ENCODE measurements around the gene CHRNA10. TPM values are rescaled to one million over a fixed set of nuclear protein-coding genes. Genes with fewer than 3 reads are reported as not detected.

CHRNA10 gene
- total and polyA plus RNA-seq, 2 donors (not counting 1 experiment from before 2014, with no cell fraction given), result 2.1 to 4.0 TPM

DNA sequence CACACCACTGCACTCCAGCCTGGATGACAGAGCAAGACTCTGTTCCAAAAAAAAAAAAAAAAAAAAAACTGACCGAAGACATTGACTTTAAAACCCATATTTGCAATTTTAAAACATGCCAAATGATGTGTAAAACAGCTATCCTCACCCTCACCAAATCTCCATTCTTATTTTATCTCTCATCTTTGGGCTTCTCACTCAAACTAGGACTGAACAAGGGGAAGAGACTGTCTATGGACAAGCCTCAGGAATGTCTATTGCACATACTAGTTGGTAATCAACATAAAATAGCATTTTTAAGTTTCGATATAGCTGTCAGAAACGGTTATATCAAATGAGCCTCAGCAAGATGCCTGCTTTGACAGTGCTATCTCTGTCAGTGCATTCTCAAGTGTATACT lies 7.9 kb upstream of the CHRNA10 start:
- H2AFZ ChIP-seq (ENCODE audit: insufficient read depth, low read depth, low read length, poor library complexity, severe bottlenecking), result no peak overlapping the region
- ATAC-seq (ENCODE audit: low read depth), result no peak
- H4K20me1 ChIP-seq (ENCODE audit: control insufficient read depth, insufficient read depth, low read length, poor library complexity, severe bottlenecking), result no peaks in the 10 kb centered on the region
- no peak overlapping the region for H3K4me3 Mint-ChIP-seq
- H3K27me3 Mint-ChIP-seq, result no peaks in the 10 kb centered on the region
- H3K4me1 Mint-ChIP-seq, result no peaks in the 10 kb centered on the region
- WGBS (ENCODE audit: insufficient coverage), result 100% methylated on average over 2 of the region's 3 CpGs
- no peak overlapping the region for H3K4me3 ChIP-seq (ENCODE audit: control extremely low read depth in 1 of 5, extremely low read depth in 1 of 5, insufficient read depth in 1 of 5, low read depth in 2 of 5, low read length in 4 of 5)
- H3K9me3 ChIP-seq (ENCODE audit: control extremely low read depth in 1 of 3, control insufficient read depth in 2 of 3, insufficient read depth in 1 of 3, low read length in 2 of 3), result no peaks in the 10 kb centered on the region
- no peak overlapping the region for H3K4me2 ChIP-seq (replicated peaks; ENCODE audit: low read depth, low read length, poor library complexity, severe bottlenecking)
- ChIA-PET CTCF (no interaction called here), POLR2A (no interaction called here)
- no peaks in the 10 kb centered on the region for H3K27me3 ChIP-seq (replicated peaks in 1 of 4; ENCODE audit: control extremely low read depth in 1 of 4, control insufficient read depth in 3 of 4, insufficient read depth in 4 of 4, low read length in 3 of 4)
- no peak for DNase-seq
- no peak overlapping the region for H3K27ac ChIP-seq (ENCODE audit: low read length in 2 of 2)
- H3K27ac Mint-ChIP-seq, result no peak overlapping the region
- no peaks in the 10 kb centered on the region for H3K9me3 Mint-ChIP-seq (ENCODE audit: insufficient read depth)
- H3K4me1 ChIP-seq (ENCODE audit: control insufficient read depth in 2 of 2, insufficient read depth in 2 of 2, low read length in 2 of 2), result no peaks in the 10 kb centered on the region
- peaks cover 37 to 89% of the 10 kb centered on the region in 2 experiments for H3K36me3 ChIP-seq (replicated peaks in 1 of 2; ENCODE audit: control extremely low read depth in 1 of 2, control insufficient read depth in 1 of 2, extremely low read depth in 1 of 2, insufficient read depth in 2 of 2, low read length in 1 of 2)
- TF ChIP-seq, protein P1, sequence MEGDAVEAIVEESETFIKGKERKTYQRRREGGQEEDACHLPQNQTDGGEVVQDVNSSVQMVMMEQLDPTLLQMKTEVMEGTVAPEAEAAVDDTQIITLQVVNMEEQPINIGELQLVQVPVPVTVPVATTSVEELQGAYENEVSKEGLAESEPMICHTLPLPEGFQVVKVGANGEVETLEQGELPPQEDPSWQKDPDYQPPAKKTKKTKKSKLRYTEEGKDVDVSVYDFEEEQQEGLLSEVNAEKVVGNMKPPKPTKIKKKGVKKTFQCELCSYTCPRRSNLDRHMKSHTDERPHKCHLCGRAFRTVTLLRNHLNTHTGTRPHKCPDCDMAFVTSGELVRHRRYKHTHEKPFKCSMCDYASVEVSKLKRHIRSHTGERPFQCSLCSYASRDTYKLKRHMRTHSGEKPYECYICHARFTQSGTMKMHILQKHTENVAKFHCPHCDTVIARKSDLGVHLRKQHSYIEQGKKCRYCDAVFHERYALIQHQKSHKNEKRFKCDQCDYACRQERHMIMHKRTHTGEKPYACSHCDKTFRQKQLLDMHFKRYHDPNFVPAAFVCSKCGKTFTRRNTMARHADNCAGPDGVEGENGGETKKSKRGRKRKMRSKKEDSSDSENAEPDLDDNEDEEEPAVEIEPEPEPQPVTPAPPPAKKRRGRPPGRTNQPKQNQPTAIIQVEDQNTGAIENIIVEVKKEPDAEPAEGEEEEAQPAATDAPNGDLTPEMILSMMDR (IDR thresholded peaks at IDR 0.05), result no peak
- TF ChIP-seq EZH2 (IDR thresholded peaks at IDR 0.05; ENCODE audit: borderline replicate concordance, insufficient read depth, low read depth, low read length, poor library complexity, severe bottlenecking), result no peak
- H3K79me2 ChIP-seq (ENCODE audit: control insufficient read depth, insufficient read depth, low read length), result no peaks in the 10 kb centered on the region
- no peak overlapping the region for H3K9ac ChIP-seq (ENCODE audit: low read length)
- intact Hi-C loops (cut with micrococcal nuclease), result no loop called here

DNA sequence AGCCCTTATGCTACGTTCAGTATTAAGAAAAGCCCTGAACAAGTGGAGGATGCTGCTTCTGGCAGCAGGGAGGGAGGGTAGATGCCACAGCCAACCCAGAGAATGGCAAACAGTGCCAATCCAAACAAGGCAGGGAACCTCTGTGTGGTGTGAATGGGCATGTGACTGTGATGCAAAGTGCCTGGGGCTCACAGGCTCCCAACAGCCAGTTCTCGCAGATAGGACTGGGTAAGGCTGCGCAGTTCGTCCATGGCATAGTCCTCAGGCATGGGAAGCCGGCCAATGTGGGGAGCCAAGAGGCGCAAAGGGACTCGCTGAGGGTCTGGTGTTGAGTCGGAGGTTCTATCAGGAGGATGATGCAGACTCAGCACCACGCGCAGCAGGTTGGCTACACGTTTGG lies 4.8 kb upstream of the CHRNA10 start:
- Mint-ChIP-seq H3K27ac (no peak overlapping the region), H3K9me3 (ENCODE audit: insufficient read depth) (no peaks in the 10 kb centered on the region), H3K4me1 (no peaks in the 10 kb centered on the region), H3K4me3 (no peak overlapping the region), H3K27me3 (no peaks in the 10 kb centered on the region)
- H3K36me3 ChIP-seq (replicated peaks in 1 of 2; ENCODE audit: control extremely low read depth in 1 of 2, control insufficient read depth in 1 of 2, extremely low read depth in 1 of 2, insufficient read depth in 2 of 2, low read length in 1 of 2), result peaks cover 22 to 88% of the 10 kb centered on the region in 2 experiments
- no peak overlapping the region for H2AFZ ChIP-seq (ENCODE audit: insufficient read depth, low read depth, low read length, poor library complexity, severe bottlenecking)
- H3K27ac ChIP-seq (ENCODE audit: low read length in 2 of 2), result no peak overlapping the region
- intact Hi-C loops (cut with micrococcal nuclease), result no loop called here
- ChIA-PET CTCF (no interaction called here), POLR2A (no interaction called here)
- 99% methylated on average over 11 of the region's 11 CpGs for WGBS (ENCODE audit: insufficient coverage)
- no peak overlapping the region for H3K9ac ChIP-seq (ENCODE audit: low read length)
- H4K20me1 ChIP-seq (ENCODE audit: control insufficient read depth, insufficient read depth, low read length, poor library complexity, severe bottlenecking), result no peaks in the 10 kb centered on the region
- H3K4me3 ChIP-seq (ENCODE audit: control extremely low read depth in 1 of 5, extremely low read depth in 1 of 5, insufficient read depth in 1 of 5, low read depth in 2 of 5, low read length in 4 of 5), result no peak overlapping the region
- no peaks in the 10 kb centered on the region for H3K9me3 ChIP-seq (ENCODE audit: control extremely low read depth in 1 of 3, control insufficient read depth in 2 of 3, insufficient read depth in 1 of 3, low read length in 2 of 3)
- H3K4me1 ChIP-seq (ENCODE audit: control insufficient read depth in 2 of 2, insufficient read depth in 2 of 2, low read length in 2 of 2), result no peaks in the 10 kb centered on the region
- no peak for DNase-seq
- no peaks in the 10 kb centered on the region for H3K27me3 ChIP-seq (replicated peaks in 1 of 4; ENCODE audit: control extremely low read depth in 1 of 4, control insufficient read depth in 3 of 4, insufficient read depth in 4 of 4, low read length in 3 of 4)
- H3K79me2 ChIP-seq (ENCODE audit: control insufficient read depth, insufficient read depth, low read length), result no peaks in the 10 kb centered on the region
- no peak overlapping the region for H3K4me2 ChIP-seq (replicated peaks; ENCODE audit: low read depth, low read length, poor library complexity, severe bottlenecking)
- TF ChIP-seq EZH2 (IDR thresholded peaks at IDR 0.05; ENCODE audit: borderline replicate concordance, insufficient read depth, low read depth, low read length, poor library complexity, severe bottlenecking), result no peak
- TF ChIP-seq, protein P1 (IDR thresholded peaks at IDR 0.05), result no peak
- no peak for ATAC-seq (ENCODE audit: low read depth)

Measured in B cell (primary cell).